Activated naive CD4-positive, alpha-beta T cell treated with anti-CD3 and anti-CD28 coated beads, Interleukin-2, amount 50 U/mL, for 72 hours (primary cell): ENCODE measurements around the gene GOLGA8B. TPM values are rescaled to one million over a fixed set of nuclear protein-coding genes. Genes with fewer than 3 reads are reported as not detected.
"Not testable (repeated sequence)": the region's sequence is repeated elsewhere in the genome, so short reads cannot be mapped to it uniquely, and the experiment has no call there.

ENCODE experiments used
- ATAC-seq, 2 donors: fragments of 150-1000 bp; cut with Tn5 transposase; 2 replicates each; pipeline ENCODE4 v1.10.0; 2021; ENCODE audit warnings: mild to moderate bottlenecking in 2 of 2, moderate library complexity in 2 of 2
- DNase-seq, 2 donors: peaks; one replicate each; pipeline ENCODE4 v3.0.0; 2021 to 2022; ENCODE audit warnings: low spot score in 2 of 2
- H3K27ac Mint-ChIP-seq, 2 donors: one replicate each; pipeline ENCODE4 v1.8.0; 2022; ENCODE audit warnings: mild to moderate bottlenecking in 2 of 2, mixed read lengths in 2 of 2
- H3K36me3 Mint-ChIP-seq, 2 donors: one replicate each; pipeline ENCODE4 v1.8.0; 2022; ENCODE audit warnings: mixed read lengths in 2 of 2
- H3K9me3 Mint-ChIP-seq, 2 donors: one replicate each; pipeline ENCODE4 v1.8.0; 2022; ENCODE audit warnings: mixed read lengths in 2 of 2
- total RNA-seq, 2 donors: library from RNA; stranded (reverse); gene quantifications; one replicate each; pipeline ENCODE4 v1.2.3, GENCODE V29; 2022

GOLGA8B gene
- total RNA-seq, 2 donors from 2014 or later, result 148 to 163 TPM

GRCh38 chr15:34577658-34578282 lies 5.7 kb downstream of the GOLGA8B start:
- DNase-seq, H3K36me3 Mint-ChIP-seq, H3K9me3 Mint-ChIP-seq: not testable (repeated sequence)
- peak; percentile 79 to 88 for ATAC-seq
- peak overlapping the region; percentile 53 to 62 for H3K27ac Mint-ChIP-seq

GRCh38 chr15:34575035-34575434 lies 8.4 kb downstream of the GOLGA8B start:
- not testable (repeated sequence) for ATAC-seq, DNase-seq, H3K9me3 Mint-ChIP-seq, H3K27ac Mint-ChIP-seq, H3K36me3 Mint-ChIP-seq

DNA sequence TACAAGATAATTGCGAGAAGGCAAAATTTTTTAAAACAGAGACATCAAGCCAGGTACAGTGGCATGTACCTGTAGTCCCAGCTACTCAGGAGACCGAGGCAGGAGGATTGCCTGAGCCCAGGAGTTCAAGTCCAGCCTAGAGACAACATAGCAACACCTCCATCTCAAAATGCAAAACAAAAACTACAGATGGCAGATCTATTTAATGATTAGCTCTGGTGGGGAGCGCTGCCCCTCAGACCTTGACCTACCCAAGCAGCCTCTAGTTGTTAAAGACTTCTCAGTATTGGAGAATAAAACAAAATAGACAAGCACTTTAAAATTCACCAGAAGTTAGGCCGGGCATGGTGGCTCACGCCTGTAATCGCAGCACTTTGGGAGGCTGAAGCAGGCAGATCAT lies 10.5 kb downstream of the GOLGA8B start:
- not testable (repeated sequence) for DNase-seq, H3K27ac Mint-ChIP-seq, H3K9me3 Mint-ChIP-seq, ATAC-seq, H3K36me3 Mint-ChIP-seq

DNA sequence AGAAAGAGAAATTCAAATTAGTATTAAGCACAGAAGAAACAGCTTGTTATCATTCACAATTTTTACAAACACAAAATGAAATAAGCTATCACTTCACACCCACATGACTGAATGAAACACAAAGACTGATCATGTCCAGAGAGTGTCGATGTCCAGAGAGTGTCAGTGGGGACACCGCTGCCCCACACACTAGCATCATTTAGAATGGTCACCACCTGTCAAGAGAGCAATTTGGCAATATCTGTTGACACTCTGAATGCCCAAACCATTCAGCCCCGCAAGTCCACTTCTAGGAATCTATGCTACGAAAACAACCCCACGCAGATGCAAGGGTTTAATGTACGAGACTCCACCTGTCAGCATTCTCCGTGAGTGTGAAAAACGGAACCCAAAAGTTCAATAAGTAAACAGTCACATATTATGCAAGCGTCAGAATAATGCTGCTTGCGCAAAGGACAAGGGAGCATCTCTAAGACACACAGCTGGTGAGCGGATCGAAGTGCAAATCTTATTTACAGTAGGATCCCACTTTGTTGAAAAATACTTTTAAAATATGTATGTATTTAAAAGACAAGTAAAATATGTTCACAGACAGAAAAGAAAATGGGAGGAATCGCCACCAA lies 11.3 kb downstream of the GOLGA8B start:
- H3K27ac Mint-ChIP-seq, H3K36me3 Mint-ChIP-seq, ATAC-seq, H3K9me3 Mint-ChIP-seq, DNase-seq: not testable (repeated sequence)

GRCh38 chr15:34569670-34570396 lies 13.6 kb downstream of the GOLGA8B start:
- not testable (repeated sequence) for DNase-seq, ATAC-seq, H3K9me3 Mint-ChIP-seq, H3K27ac Mint-ChIP-seq, H3K36me3 Mint-ChIP-seq

- H3K27ac Mint-ChIP-seq, ATAC-seq, H3K9me3 Mint-ChIP-seq, H3K36me3 Mint-ChIP-seq, DNase-seq: not testable (repeated sequence)
These were observed 16.3 kb downstream of the GOLGA8B start for GRCh38 chr15:34567174-34567573.

GRCh38 chr15:34564711-34565110 lies 18.7 kb downstream of the GOLGA8B start:
- not testable (repeated sequence) for ATAC-seq, H3K36me3 Mint-ChIP-seq, H3K9me3 Mint-ChIP-seq, DNase-seq
- peak overlapping the region in 1 of 2 donors; percentile 29 for H3K27ac Mint-ChIP-seq

GRCh38 chr15:34560814-34561213 lies 22.6 kb downstream of the GOLGA8B start:
- not testable (repeated sequence) for H3K27ac Mint-ChIP-seq, DNase-seq, H3K36me3 Mint-ChIP-seq, H3K9me3 Mint-ChIP-seq
- peak in 1 of 2 donors; percentile 24 for ATAC-seq

DNA sequence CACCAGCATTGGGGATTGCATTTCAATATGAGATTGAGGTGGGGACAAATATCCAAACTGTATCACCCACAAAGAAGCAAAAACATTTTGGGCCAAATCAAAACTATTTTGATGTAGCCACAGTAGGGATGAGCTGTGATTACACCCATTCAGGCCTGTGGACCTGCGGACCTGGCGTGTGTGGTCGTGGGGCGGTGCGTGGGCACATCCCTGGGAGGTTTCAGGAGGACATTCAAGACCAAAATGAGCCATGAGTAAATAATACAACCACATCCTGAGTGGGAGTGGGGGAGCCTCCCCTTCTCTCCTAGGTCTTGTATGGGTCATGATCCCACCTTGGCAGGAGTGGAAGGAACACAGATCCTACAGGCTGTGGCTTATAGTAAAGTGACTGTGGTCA lies 23.7 kb downstream of the GOLGA8B start:
- H3K36me3 Mint-ChIP-seq, H3K9me3 Mint-ChIP-seq, DNase-seq, H3K27ac Mint-ChIP-seq: not testable (repeated sequence)
- ATAC-seq, result peak in 1 of 2 donors; percentile 22

- H3K36me3 Mint-ChIP-seq, ATAC-seq, DNase-seq, H3K9me3 Mint-ChIP-seq, H3K27ac Mint-ChIP-seq: not testable (repeated sequence)
These were observed 28.3 kb downstream of the GOLGA8B start for GRCh38 chr15:34555162-34555561.

- not testable (repeated sequence) for H3K9me3 Mint-ChIP-seq, H3K27ac Mint-ChIP-seq, DNase-seq, H3K36me3 Mint-ChIP-seq, ATAC-seq
These were observed 28.7 kb downstream of the GOLGA8B start for GRCh38 chr15:34554716-34555115.

GRCh38 chr15:34554126-34554525 lies 29.3 kb downstream of the GOLGA8B start:
- DNase-seq, H3K9me3 Mint-ChIP-seq, H3K27ac Mint-ChIP-seq, ATAC-seq, H3K36me3 Mint-ChIP-seq: not testable (repeated sequence)

DNA sequence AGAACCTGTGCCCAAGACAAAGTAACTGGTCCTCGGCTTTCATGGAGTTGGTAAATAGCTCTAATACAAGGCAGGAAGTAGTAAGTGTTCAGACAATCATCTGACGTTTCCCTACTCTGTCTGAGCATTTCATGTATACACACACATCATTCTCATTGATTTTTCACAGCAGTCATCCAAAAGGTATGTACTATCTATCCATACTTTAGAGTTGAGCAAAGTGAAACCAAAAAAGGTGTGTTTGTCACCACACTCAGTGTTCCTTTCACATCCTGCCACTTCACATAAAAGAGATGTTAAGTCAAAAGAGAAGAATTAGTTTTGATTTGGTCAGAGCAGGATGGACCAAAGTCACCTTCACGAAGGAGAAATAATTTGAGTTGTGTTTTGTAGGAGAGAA lies 33.3 kb downstream of the GOLGA8B start:
- not testable (repeated sequence) for H3K27ac Mint-ChIP-seq, H3K36me3 Mint-ChIP-seq, H3K9me3 Mint-ChIP-seq, DNase-seq
- peak; percentile 84 for ATAC-seq

- H3K36me3 Mint-ChIP-seq, H3K9me3 Mint-ChIP-seq, DNase-seq, H3K27ac Mint-ChIP-seq: not testable (repeated sequence)
- ATAC-seq, result peak; percentile 79 to 80
These were observed 34.1 kb downstream of the GOLGA8B start for GRCh38 chr15:34549381-34549809.

DNA sequence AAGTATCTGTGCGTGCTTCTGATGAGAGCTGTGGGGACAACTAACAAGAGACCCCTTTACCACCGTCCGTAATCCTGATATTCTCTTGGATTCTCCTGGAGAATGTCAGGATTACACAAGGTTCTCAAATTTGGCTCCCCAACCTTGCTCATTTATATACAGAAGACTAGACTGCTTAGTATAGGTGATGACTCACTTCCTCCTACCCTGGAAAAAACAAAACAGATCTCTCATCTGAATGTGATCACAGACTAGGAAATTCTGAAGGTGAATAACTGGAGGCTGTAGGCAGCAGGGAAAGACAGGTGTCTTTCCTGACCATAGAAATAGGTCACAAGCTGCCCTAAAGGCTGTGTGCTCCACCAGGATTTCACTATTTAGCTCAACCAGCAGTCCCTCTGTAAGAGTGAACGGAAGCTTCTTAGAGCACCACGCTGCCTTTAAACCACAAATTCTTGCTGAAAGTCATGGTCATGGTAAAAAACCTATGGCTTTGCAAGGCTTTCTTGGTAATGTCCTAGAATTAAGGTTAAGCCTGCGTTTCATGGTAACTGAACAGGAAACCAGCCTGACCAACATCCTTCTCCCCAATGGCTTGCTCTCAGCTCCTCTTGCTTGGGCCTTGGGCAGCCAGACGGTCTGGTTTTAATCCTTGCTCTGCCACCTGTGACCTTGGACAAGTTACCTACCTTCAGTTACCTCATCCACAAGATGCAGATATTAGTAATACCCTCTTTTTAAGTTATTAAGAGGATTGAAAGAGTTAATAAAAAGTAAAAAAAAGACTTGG lies 39.4 kb downstream of the GOLGA8B start:
- not testable (repeated sequence) for DNase-seq, H3K27ac Mint-ChIP-seq

DNA sequence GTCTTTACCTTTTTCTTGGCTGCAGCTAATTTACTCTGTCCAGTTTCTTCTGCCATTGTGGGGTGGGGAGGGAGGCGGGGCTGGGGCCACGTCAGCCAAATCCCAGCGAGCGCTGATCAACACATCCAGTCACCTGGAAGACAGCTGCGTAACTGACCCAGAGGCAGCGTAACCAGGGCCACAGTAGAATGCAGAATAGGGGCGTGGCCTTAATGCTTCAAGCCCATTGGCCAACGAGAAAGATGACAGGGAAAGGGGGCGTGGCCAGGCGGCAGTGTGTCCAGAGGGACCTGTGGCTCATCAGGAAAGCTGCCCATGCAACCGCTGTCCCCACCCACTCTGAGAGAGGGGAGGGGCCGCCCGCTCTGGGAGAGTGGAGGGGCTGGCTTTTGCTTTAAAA lies 47.6 kb downstream of the GOLGA8B start:
- ATAC-seq, H3K27ac Mint-ChIP-seq, DNase-seq, H3K36me3 Mint-ChIP-seq, H3K9me3 Mint-ChIP-seq: not testable (repeated sequence)

More for the DNA sequence above, 39.4 kb downstream of the GOLGA8B start:
- peak; percentile 88 to 98 for ATAC-seq
- H3K36me3 Mint-ChIP-seq, H3K9me3 Mint-ChIP-seq: not testable (repeated sequence)
